ENCODE data around the gene TANGO6.

Gene TANGO6

GRCh38 chr16:69100071-69100691, 256.9 kb downstream of the TANGO6 start:
- no peak for DNase-seq (ENCODE audit: low read depth in 2 of 2)

DNA sequence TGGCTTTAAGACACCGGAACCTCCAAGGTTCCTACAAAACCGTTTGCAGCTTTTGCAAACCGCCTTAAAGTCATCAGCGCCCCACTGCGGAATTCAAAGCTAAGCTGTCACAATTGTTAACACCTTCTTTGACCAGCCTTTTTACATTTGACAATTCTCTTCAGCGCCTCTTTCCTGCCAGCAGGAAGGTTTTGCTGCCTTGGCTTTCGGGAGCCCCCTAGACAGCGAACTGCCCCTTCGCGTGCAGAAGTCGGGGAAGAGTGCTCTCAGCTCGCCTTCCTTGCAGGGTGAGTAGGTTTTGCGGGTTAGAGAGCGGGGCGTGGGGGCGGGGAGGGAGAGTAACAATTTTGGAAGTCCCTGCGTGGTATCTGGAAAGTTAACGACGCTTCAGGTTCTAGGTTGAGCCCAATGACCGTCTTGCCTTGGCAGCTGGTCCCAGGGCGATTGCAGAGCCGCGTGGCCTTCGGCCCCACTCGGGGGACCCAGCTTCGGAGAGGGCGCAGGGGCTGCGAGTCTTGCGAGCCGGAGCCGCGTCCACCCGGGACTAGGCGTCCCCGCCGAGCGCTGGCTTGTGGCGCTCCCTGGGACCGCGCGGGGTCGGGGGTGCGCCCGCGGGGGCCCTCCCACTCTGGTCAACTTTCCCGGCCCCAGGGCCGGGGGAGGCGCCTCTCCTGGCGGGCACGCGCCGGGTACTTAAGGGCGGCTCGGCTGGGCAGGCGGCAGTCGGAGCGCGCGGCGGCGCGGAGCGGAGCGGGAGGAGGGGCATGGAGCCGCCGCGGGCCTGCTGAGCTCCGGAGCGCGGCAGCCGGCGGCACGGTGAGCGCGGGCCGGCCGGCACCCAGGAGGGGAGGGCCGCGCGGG, 262.4 kb downstream of the TANGO6 start, which contains the start of gene HAS3:
HAS3 (plus strand) TSS at position 153 of the 861 bp plus-strand sequence. CDS start 3,743 bp downstream, outside the sequence.
- DNase-seq (ENCODE audit: low read depth in 2 of 2), result no peak

- no peak for DNase-seq (ENCODE audit: low read depth in 2 of 2)
Observed at GRCh38 chr16:69106491-69107315, 263.4 kb downstream of the TANGO6 start.

- no peak for DNase-seq (ENCODE audit: low read depth in 2 of 2)
Observed at GRCh38 chr16:69107316-69107962, 264.1 kb downstream of the TANGO6 start.

DNA sequence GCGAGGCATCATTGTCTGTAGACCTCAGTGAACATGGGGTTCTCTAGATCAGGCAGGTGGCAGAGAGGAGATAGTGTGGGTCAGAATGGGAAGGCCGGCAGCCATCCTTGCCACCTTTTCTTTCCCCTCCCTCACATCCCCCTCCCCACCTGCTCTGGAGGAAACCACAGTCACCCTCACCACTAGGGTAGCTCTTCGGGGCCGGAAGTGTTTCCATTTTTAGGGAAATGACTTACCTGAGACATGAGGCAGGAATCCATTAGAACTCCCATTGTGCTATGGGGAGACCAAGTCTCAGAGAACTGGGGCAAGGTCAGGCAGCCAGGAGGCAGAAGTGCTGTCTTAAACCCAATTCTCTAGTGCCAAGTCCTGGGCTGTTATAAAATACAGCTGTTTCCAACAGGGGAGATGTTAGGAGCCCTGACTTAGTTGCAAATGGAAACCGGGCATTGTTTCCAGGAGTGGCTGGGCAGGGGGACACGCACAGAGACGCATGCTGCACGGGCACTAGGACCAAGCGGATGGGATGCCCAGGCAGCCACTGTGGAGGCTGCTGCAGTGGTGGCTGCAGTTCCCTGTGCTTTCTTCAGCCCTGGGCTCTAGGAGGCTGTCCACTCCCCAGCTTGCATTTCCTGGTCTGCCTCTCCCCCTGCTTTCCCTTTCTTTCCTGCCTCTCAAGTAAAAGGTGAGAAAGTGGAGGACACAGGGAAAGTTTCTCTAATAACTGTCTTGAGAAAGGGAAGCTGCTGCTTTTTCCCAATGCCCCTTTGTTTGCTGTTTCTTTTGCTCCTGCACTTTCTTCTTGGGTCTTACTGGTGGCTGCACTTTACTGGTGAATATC, 265.0 kb downstream of the TANGO6 start:
- no peak for DNase-seq (ENCODE audit: low read depth in 2 of 2)

- DNase-seq (ENCODE audit: low read depth in 2 of 2), result no peak
Observed at GRCh38 chr16:69108905-69109252, 265.5 kb downstream of the TANGO6 start.

DNA sequence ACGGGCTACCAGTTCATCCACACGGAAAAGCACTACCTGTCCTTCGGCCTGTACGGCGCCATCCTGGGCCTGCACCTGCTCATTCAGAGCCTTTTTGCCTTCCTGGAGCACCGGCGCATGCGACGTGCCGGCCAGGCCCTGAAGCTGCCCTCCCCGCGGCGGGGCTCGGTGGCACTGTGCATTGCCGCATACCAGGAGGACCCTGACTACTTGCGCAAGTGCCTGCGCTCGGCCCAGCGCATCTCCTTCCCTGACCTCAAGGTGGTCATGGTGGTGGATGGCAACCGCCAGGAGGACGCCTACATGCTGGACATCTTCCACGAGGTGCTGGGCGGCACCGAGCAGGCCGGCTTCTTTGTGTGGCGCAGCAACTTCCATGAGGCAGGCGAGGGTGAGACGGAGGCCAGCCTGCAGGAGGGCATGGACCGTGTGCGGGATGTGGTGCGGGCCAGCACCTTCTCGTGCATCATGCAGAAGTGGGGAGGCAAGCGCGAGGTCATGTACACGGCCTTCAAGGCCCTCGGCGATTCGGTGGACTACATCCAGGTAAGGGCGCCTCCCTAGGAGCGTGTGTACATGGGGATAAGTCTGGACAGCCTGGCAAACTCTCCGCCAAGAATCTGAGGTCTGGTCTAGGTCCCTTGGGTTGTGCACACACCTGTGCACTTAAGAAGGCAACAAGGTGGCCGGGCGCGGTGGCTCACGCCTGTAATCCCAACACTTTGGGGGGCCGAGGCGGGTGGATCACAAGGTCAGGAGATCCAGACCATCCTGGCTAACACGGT, 266.3 kb downstream of the TANGO6 start:
- no peak for DNase-seq (ENCODE audit: low read depth in 2 of 2)

DNA sequence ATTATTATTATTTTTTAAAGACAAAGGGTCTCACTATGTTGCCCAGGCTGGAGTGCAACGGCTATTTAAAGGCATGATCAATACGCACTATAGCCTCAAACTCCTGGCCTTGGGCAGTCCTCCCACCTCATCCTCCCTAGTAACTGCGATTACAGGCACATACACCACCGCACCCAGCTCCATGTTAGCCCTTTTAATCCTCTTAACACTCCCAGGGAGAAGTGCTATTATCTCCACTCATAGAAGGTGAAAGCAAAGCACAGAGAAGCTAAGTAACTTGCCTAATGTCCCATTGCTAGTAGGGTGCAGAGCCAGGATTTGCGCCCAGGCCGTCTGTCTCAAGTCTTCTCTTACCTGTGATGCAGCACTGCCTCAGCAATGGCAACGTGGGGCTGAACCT, 267.1 kb downstream of the TANGO6 start:
- no peak for DNase-seq (ENCODE audit: low read depth in 2 of 2)

DNA sequence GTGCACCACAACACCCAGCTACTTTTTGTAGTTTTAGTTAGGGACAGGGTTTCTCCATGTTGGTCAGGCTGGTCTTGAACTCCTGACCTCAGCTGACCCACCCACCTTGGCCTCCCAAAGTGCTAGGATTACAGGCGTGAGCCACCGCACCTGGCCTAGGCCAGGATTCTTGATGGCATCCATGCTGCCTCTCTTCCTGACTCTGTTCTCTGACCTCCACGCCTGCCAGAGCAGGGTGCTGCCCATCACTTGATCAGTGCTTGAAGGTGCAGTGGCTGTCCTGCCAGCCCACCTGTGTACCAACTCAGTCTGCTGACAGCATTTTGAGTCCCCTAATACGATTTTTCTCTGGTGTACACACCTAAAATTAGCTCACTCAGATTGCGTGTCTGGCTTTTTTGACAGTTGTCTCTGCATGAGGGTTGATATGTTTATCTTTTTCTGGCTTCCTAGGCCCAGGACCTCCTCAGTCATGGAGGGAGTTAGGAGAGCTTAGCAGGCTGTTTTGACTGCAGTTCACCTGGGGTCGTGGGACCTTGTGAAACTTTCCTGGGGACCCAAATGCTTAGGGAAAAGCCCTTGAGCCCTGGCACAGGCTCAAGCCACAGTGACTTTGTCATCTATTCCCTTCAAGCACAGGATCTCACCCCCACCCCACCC, 268.0 kb downstream of the TANGO6 start:
- no peak for DNase-seq (ENCODE audit: low read depth in 2 of 2)

DNA sequence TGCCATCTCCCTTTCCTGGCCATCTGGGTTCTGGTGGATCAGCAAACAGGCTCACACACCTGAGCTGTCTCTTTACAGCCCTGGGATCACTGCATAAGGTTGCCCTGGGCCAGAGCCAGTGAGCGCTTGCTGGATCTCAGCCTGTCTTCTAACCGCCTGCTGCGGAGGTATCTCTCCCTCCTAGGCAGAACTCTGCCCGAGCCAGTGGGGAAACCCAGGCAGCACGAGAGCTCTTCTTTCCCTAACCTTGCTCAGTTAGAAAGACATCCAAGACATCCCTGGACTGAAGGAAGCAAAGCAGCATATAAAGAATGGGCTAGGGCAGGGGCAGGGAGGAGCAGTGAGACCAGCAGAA, 268.5 kb downstream of the TANGO6 start:
- no peak for DNase-seq (ENCODE audit: low read depth in 2 of 2)

GRCh38 chr16:69112285-69113129, 269.2 kb downstream of the TANGO6 start:
- DNase-seq (ENCODE audit: low read depth in 2 of 2), result no peak

DNA sequence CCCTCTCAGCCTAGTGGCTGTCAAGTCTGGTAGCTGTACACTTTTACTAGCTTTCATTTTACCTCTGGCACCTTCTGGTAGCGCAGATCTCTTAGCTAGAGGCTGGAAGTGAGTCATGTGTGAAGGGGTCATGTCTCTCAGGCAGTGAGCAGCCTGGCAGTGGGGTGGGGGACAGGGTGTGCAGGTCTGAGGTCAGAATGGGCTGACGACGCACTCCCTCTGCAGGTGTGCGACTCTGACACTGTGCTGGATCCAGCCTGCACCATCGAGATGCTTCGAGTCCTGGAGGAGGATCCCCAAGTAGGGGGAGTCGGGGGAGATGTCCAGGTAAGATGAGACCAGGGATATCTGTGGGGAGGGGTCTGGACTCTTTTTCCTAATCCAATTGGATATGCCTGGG, 269.9 kb downstream of the TANGO6 start:
- DNase-seq (ENCODE audit: low read depth in 2 of 2), result no peak

DNA sequence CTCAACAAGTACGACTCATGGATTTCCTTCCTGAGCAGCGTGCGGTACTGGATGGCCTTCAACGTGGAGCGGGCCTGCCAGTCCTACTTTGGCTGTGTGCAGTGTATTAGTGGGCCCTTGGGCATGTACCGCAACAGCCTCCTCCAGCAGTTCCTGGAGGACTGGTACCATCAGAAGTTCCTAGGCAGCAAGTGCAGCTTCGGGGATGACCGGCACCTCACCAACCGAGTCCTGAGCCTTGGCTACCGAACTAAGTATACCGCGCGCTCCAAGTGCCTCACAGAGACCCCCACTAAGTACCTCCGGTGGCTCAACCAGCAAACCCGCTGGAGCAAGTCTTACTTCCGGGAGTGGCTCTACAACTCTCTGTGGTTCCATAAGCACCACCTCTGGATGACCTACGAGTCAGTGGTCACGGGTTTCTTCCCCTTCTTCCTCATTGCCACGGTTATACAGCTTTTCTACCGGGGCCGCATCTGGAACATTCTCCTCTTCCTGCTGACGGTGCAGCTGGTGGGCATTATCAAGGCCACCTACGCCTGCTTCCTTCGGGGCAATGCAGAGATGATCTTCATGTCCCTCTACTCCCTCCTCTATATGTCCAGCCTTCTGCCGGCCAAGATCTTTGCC, 271.1 kb downstream of the TANGO6 start:
- no peak for DNase-seq (ENCODE audit: low read depth in 2 of 2)

GRCh38 chr16:69114976-69115355, 271.6 kb downstream of the TANGO6 start:
- DNase-seq (ENCODE audit: low read depth in 2 of 2), result no peak

GRCh38 chr16:69115361-69115760, 272.0 kb downstream of the TANGO6 start:
- no peak for DNase-seq (ENCODE audit: low read depth in 2 of 2)

DNA sequence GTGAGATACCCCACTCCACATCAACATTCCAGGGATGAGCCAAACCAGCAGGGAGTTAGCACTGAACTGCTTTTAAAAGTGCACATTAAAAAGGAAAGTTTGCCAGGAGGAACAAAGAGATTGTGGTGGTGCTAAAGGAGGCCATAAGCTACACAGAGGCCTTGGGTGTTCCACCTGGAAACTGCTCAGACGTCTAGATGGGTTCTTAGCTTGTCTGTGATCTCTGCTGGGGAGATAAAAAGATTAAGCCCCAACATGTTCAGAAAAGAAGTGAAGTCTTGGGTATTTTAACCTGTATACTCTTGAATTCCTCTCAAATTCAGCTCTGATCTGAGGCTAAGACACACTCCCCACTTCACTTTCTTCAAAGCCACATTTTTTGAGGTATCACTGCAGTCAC, 272.5 kb downstream of the TANGO6 start:
- DNase-seq (ENCODE audit: low read depth in 2 of 2), result no peak

GRCh38 chr16:69116256-69116875, 273.0 kb downstream of the TANGO6 start:
- no peak for DNase-seq (ENCODE audit: low read depth in 2 of 2)

DNA sequence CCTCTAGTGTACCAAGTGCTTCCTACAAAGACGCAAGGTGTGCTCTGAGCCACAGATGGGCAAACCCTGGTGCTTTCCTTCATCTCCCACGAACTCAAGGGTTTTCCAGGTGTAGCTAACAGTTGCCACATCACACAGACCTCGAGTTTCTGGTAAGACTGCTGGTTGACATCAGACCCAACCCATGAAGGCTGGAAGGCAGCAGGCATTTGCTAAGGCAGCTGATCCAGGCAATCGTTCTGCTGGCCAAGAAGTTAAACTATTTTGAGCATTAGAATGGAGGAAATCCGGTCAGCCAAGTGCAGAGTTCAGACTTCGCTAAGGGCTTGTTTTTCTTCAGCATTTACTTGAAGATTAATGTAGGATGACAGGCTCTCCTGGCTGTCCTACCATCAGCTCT, 273.6 kb downstream of the TANGO6 start:
- no peak for DNase-seq (ENCODE audit: low read depth in 2 of 2)
